Measurements from ENCODE around the gene PDPK1.

The PDPK1 gene

DNA sequence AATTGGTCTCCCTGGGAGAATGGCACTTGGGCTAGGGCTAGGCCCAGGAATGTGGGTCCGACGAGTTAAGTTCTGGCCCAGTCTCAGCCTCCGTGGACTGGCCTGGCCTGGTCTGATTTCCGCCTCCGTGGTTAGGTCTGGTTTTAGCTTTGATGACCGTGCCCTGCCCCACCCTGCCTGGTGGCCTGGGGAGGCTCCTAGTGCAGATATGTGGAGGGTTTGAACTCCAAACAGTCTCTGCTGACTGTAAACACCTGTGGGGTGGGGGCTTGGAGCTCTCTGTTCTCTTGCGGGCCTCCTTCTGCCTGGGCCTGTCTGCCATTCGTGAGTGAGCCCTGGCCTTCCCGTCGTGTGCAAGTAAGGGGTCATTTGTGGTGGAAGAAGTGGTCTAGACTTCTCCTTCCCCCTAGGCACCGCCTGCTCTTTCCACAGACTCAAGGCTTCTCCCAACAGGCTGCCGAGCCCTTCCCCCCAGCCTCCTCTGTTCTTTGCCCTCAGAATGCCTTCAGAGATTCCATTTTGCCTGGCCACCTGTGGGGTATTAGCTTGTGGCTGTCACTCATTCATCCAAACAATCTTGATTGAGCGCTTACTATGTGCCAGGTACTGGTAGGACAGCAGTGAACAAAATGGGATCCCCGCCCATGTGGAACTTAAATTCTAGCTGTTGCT is 22.5 kb upstream of the PDPK1 start:
- Mint-ChIP-seq H3K36me3 (peaks cover 71% of the 10 kb centered on the region), H3K27ac (peak overlapping the region; percentile 95), H3K4me1 (peaks cover 74% of the 10 kb centered on the region), H3K4me3 (peak overlapping the region; percentile 85), H3K9me3 (no peaks in the 10 kb centered on the region)
- DNase-seq (ENCODE audit: low spot score in 2 of 2) (no peak), ATAC-seq (no peak)

DNA sequence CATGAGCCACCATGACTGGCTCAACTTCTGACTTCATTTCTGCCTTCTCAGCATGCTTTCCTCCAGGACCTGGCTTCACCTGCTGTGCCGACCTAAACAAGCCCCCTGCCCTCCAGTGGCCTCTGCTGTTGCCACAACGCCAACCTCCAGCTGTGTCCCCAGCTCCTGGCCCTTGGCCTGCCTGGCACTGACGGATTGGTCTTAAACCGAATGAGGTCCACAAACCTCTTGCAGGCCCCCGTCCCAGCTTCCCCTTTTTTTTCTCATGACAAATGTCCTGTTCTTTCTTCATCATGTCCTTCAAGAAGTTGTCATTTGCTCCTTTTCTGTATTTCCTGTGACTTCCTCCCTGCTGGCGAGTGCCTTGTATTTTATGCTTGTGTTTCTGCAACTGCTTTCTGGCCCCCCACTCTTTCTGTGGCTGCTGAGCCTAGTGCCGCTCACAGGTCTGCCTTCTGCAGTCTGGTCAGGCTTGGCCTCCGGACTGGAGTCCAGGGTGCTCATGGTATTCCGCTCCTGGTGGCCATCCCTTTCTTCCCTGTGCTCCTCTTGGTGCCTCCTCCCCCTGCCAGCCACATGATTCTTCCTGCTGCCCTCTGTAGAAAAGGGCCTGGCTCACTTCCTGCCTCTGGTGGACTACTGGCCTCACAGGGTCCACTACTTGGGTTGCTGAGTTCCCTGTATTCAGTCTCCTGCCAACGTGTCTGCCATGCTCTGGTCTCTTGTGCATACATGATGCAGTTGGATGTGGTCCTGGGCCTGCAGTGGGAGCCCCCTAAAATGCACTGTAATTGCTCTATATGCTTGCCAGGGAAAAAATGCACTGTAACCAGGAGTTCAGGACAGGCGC is 21.2 kb upstream of the PDPK1 start:
- peak overlapping the region; percentile 95 for H3K27ac Mint-ChIP-seq
- H3K4me1 Mint-ChIP-seq = peaks cover 80% of the 10 kb centered on the region
- H3K4me3 Mint-ChIP-seq = peak overlapping the region; percentile 85
- H3K36me3 Mint-ChIP-seq = peaks cover 84% of the 10 kb centered on the region
- H3K9me3 Mint-ChIP-seq = no peaks in the 10 kb centered on the region
- no peak for DNase-seq (ENCODE audit: low spot score in 2 of 2)
- ATAC-seq = no peak

DNA sequence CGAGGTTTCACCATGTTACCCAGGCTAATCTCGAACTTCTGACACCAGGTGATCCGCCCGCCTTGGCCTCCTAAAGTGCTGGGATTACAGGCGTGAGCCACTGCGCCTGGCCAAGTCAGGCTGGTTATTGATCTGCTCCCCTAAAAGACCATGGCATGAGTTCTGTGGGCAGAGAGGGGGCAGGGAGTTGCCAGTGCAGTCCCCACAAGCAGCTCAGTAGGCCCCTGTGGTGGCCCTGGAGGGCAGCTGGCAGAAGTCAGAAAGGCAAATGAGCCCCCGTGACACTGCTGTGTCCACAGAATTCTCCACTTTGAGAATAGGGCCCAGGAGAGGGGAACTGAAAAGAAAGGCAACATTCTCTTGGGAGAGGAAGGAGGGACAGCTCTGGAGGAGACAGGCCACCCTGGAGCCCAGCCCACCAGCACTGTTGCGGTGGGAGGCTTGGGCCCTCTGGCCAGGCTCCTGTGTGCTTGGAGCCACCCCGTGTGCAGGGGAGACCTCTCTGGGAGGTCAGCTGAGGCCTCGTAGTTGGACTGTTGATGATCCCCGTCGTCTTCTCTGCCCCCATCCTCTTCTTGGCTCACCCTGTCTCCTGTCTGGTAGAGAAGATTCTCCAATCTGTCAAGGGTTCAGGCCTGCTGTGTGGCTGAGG is 19.7 kb upstream of the PDPK1 start:
- H3K4me3 Mint-ChIP-seq = no peak overlapping the region
- no peaks in the 10 kb centered on the region for H3K9me3 Mint-ChIP-seq
- H3K4me1 Mint-ChIP-seq = peaks cover 67% of the 10 kb centered on the region
- peak overlapping the region; percentile 95 for H3K27ac Mint-ChIP-seq
- no peak for ATAC-seq
- H3K36me3 Mint-ChIP-seq = peaks cover 84% of the 10 kb centered on the region
- DNase-seq (ENCODE audit: low spot score in 2 of 2) = no peak

DNA sequence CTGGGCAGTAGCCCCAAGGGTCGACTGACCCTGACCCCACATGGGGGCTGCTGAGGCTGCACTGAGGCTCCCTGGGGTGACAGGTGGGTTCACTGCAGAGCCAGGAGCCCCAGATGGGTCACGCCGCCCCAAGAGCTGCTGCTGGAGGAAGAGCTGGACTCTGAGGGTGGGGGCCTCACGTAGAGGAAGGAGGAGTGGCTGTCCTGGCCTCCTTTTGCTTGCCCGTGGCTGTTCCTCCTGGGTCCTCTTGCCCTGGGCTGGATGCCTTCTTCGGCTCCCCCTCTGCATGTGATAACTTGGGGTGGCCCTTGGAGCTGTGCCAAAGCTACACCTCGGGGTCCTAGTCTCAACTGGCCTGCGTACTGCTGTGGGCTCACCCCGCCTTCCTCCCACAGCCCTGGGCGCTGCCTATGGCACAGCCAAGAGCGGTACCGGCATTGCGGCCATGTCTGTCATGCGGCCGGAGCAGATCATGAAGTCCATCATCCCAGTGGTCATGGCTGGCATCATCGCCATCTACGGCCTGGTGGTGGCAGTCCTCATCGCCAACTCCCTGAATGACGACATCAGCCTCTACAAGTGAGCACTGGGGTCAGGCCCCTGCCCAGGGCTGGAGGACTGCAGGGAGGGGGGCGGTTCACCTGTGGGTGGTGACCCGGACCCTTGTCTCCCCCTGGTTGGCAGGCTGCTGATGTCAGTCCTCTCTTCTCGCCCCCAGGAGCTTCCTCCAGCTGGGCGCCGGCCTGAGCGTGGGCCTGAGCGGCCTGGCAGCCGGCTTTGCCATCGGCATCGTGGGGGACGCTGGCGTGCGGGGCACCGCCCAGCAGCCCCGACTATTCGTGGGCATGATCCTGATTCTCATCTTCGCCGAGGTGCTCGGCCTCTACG is 18.8 kb upstream of the PDPK1 start:
- DNase-seq (ENCODE audit: low spot score in 2 of 2) (no peak), ATAC-seq (no peak)
- peak overlapping the region; percentile 95 for H3K27ac Mint-ChIP-seq
- peak overlapping the region; percentile 79 for H3K4me3 Mint-ChIP-seq
- H3K9me3 Mint-ChIP-seq = no peaks in the 10 kb centered on the region
- peaks cover 70% of the 10 kb centered on the region for H3K4me1 Mint-ChIP-seq
- H3K36me3 Mint-ChIP-seq = peaks cover 91% of the 10 kb centered on the region

DNA sequence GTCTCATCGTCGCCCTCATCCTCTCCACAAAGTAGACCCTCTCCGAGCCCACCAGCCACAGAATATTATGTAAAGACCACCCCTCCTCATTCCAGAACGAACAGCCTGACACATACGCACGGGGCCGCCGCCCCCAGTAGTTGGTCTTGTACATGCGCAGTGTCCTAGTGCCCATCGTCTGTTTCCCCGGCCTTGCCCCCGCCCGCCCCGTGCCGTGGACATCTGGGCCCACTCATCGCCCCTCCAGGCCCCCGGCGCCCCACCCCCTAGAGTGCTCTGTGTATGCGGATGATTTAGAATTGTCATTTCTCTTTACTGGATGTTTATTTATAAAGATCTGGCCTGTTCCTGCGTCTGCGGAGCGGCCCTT is 18.1 kb upstream of the PDPK1 start:
- Mint-ChIP-seq H3K4me1 (peaks cover 75% of the 10 kb centered on the region), H3K27ac (peak overlapping the region; percentile 95), H3K36me3 (peaks cover 94% of the 10 kb centered on the region), H3K9me3 (no peaks in the 10 kb centered on the region), H3K4me3 (peak overlapping the region; percentile 79)
- DNase-seq (ENCODE audit: low spot score in 2 of 2) = no peak
- no peak for ATAC-seq

DNA sequence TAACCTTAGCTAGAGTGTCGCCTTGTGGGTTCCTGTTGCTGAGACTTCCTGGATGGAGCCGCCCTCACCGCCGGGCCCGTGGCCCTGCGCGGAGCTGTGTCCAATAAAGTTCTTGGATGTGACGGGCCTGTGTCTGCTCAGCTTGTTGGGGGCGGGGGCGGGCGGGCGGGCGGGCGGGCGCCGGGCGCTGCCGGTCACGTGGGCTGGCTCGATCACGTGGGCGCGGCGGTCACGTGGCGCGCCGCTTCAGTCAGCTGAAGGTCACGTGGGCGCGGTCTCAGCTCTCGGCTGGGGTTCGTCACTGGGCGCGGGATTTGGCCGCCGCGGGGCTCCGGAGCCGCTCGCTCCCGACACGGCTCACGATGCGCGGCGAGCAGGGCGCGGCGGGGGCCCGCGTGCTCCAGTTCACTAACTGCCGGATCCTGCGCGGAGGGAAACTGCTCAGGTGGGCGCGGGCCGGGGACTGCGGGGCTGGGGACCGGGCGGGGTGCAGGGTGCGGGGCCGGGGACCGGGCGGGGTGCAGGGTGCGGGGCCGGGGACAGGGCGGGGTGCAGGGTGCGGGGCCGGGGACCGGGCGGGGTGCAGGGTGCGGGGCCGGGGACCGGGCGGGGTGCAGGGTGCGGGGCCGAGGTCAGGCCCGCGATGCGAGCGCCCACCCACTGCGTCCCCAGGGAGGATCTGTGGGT is 17.6 kb upstream of the PDPK1 start, which contains the start of gene AMDHD2:
TSS of gene AMDHD2 (plus strand) at position 275 of the 687 bp plus-strand sequence. CDS start at position 363, 88 bp downstream.
- peaks cover 94% of the 10 kb centered on the region for H3K36me3 Mint-ChIP-seq

DNA sequence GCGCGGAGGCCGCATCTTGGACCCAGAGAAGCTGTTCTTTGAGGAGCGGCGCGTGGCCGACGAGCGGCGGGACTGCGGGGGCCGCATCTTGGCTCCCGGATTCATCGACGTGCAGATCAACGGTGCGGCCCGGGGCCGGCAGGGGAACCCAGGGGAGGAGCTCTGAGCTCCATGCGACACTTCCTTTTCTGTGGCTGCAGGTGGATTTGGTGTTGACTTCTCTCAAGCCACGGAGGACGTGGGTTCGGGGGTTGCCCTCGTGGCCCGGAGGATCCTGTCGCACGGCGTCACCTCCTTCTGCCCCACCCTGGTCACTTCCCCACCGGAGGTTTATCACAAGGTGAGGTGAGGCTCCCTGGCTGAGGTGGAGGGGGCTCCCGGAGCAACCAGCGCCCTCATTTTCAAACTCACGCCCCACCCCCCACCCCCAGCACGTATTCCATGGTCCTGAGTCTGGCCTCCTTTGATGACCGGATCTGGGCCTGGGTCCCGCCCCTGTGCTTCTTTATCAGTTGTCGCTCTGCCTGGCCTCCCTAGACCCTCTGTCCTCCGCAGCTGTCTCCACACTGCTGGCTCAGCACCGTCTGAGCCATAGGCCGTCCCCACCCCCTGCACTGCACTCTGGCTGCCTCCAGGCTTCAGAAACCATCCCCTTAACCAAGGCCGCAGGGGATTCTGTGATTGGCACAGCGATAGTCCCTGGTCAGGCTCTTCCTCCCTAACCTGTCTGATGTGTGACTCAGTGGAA is 16.9 kb upstream of the PDPK1 start:
- H3K36me3 Mint-ChIP-seq = peaks cover 92% of the 10 kb centered on the region
- peak overlapping the region; percentile 95 for H3K27ac Mint-ChIP-seq
- H3K9me3 Mint-ChIP-seq = no peaks in the 10 kb centered on the region
- peak; percentile 66 for ATAC-seq
- peak overlapping the region; percentile 79 for H3K4me3 Mint-ChIP-seq
- no peak for DNase-seq (ENCODE audit: low spot score in 2 of 2)
- peaks cover 62% of the 10 kb centered on the region for H3K4me1 Mint-ChIP-seq

More for the DNA sequence above, 17.6 kb upstream of the PDPK1 start, which contains the start of gene AMDHD2:
- Mint-ChIP-seq H3K27ac (peak within 1 kb of the TSS; percentile 95), H3K4me3 (peak within 1 kb of the TSS; percentile 79), H3K9me3 (no peaks in the 10 kb centered on the region), H3K4me1 (peaks cover 69% of the 10 kb centered on the region)
- DNase-seq (ENCODE audit: low spot score in 2 of 2) = peak; percentile 78 to 90
- ATAC-seq = peak; percentile 81

DNA sequence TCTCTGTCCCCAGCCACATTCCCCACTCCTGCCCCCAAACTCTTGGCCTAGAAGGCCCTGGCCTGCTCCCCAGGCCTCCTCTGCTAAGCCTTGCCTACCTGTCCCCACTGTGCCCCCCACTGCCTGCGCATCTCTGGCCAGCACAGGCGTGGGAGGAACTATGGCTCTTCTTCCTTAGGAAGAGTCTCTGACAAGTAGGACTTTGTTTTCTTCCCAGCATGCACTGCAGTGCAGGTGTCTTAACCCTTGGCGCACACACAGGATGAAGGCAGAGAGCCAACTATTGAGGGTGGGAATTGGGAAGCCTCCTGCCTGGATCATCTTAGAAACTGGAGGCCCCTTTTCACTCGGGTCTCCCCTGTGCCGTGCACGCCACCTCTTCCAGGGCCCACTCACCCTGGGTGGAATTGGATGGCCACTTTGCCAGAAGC is 14.0 kb upstream of the PDPK1 start:
- DNase-seq (ENCODE audit: low spot score in 2 of 2) (no peak), ATAC-seq (no peak)
- no peaks in the 10 kb centered on the region for H3K9me3 Mint-ChIP-seq
- no peak overlapping the region for H3K4me3 Mint-ChIP-seq
- peaks cover 67% of the 10 kb centered on the region for H3K36me3 Mint-ChIP-seq
- H3K27ac Mint-ChIP-seq = peak overlapping the region; percentile 66
- H3K4me1 Mint-ChIP-seq = peaks cover 34% of the 10 kb centered on the region

DNA sequence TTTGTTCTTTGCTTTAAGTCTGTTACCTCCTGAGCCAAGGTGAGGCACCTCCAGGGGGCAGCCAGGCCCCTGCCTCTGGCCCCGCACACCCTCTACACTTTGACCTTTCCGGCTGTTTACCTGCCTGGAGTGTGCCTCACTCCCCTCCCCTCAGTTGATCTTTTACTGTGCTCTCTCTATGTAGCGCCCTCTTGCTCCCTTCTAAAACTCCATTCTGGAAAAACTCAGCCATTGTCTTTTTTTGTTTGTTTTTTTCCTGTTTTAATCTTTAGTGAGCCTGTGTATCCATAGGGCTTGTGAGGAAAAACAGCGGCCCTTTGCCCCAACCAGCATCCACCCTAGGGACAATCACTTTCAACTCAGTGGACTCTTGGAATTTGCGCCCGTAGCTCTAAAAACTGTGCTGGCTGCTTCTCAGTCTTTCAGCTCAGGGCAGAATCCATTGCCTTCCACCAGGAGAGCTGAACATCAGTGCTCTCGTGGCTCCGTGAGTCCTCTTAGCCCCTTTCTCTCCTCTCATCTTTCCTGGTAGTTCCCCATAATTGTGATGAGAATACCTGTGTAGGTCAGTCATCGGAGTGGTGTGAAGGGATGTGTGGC is 13.4 kb upstream of the PDPK1 start:
- peak overlapping the region; percentile 66 for H3K27ac Mint-ChIP-seq
- H3K4me1 Mint-ChIP-seq = peaks cover 27% of the 10 kb centered on the region
- ATAC-seq = no peak
- H3K9me3 Mint-ChIP-seq = no peaks in the 10 kb centered on the region
- H3K4me3 Mint-ChIP-seq = no peak overlapping the region
- peaks cover 60% of the 10 kb centered on the region for H3K36me3 Mint-ChIP-seq
- no peak for DNase-seq (ENCODE audit: low spot score in 2 of 2)

DNA sequence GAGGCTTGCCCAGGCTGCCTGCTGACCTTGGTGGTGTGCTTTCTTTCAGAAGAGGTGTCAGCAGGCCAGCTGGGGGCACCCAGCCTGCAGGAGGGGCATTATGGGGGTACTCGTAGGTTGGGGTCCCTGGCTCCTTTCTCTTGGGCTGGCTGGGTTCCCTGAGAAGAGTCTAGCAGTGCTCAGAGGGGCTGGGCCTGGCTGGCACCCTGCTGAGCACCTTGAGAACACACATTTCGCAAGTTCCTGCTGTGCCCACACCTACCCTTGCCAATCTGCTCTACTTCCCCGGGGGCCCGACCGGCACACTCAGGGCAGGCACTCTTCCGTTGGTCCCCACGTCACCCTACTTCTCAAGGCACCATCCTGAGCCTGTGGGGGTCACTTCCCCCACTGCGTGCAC is 11.7 kb upstream of the PDPK1 start:
- Mint-ChIP-seq H3K36me3 (peaks cover 49% of the 10 kb centered on the region), H3K4me1 (peaks cover 25% of the 10 kb centered on the region), H3K27ac (no peak overlapping the region), H3K4me3 (no peak overlapping the region), H3K9me3 (no peaks in the 10 kb centered on the region)
- DNase-seq (ENCODE audit: low spot score in 2 of 2) (no peak), ATAC-seq (no peak)

DNA sequence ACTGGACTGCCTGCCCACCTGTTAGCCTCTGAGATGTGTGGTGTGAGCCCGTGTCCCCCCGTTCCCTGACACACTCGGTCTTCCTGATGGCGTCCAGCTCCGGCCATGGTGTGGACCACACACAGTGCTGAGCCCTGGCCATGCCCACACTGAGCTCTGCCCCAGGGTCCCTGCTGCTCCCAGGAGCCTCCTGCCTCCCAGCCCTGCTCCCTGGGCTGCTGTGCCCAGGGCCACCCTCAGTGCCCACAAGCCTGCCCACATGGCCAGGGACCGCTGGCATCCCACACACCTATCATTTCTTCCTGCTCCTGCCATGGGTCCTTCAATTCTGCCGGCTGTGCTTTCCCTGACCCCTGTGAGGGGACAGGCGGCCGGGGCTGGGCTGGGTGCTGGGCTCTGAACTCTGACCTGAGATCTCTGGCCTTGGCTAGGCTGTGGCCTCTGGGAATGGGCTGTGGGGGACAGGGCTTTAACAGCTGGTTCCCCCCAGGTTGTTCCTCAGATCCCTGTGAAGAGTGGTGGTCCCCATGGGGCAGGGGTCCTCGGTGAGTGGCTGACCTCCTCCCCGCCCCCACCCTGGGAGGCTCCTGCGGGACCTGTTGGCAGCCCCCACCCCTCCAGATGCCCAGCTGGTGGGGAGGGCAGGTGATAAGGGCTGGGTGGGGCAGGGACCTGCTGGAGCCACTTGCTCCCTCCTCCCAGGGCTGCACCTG is 10.6 kb upstream of the PDPK1 start:
- peaks cover 30% of the 10 kb centered on the region for H3K4me1 Mint-ChIP-seq
- peaks cover 45% of the 10 kb centered on the region for H3K36me3 Mint-ChIP-seq

DNA sequence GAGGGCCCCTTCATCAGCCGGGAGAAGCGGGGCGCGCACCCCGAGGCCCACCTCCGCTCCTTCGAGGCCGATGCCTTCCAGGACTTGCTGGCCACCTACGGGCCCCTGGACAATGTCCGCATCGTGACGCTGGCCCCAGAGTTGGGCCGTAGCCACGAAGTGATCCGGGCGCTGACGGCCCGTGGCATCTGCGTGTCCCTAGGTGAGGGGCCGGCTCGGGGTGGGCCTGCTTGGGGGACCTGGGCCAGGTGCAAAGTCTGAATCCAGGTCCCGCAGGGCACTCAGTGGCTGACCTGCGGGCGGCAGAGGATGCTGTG is 10.1 kb upstream of the PDPK1 start:
- ATAC-seq (no peak), DNase-seq (ENCODE audit: low spot score in 2 of 2) (no peak)
- Mint-ChIP-seq H3K27ac (no peak overlapping the region), H3K9me3 (no peaks in the 10 kb centered on the region), H3K4me1 (peaks cover 35% of the 10 kb centered on the region), H3K4me3 (no peak overlapping the region), H3K36me3 (peaks cover 51% of the 10 kb centered on the region)

More for the DNA sequence above, 10.6 kb upstream of the PDPK1 start:
- Mint-ChIP-seq H3K4me3 (no peak overlapping the region), H3K9me3 (no peaks in the 10 kb centered on the region), H3K27ac (no peak overlapping the region)
- DNase-seq (ENCODE audit: low spot score in 2 of 2) (no peak), ATAC-seq (no peak)

Measured in stimulated activated effector memory CD8-positive, alpha-beta T cell treated with anti-CD3 and anti-CD28 coated beads, Interleukin-12 subunit alpha, Interleukin-12 subunit beta, amount 100 ng/mL, for 72 hours (primary cell).